Measurements from ENCODE around the gene KAZN.
"Not testable (repeated sequence)": the region's sequence is repeated elsewhere in the genome, so short reads cannot be mapped to it uniquely, and the experiment has no call there.

Gene KAZN

DNA sequence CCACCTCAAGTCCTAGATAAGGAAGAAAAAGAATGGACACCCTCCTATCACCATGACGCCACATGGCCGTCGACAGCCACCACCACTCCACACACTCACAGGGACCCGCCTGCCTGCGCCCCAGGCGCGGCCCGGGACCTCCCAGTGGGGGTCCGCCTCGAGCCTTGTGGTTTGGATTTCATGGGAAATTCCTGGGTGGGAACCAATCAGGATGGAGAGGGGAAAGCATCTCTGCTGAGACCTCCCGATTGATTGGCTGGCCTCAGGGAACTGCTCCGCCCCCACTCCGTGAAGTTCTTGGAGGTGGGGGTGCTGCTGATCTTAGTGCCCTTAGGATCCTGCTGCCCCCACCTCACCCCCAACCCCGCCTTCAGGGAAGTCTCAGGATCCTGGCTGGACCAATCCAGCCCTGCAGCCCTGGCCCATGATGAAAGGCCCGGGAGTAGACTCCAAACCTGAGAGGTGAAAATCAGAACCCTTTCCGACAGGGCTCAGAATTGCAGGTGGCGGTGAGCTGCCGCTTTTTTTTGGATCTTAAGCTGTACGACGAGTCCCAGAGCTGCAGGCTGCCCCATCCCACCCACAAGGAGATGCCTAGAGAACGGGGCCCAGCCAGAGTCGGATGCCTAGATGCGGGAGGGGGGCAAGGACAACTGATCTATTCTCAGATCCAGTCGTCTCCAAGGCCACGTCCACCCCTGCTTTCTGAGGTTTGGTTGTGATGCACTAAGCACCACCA is 526.0 kb downstream of the KAZN start:
- no peaks in the 10 kb centered on the region for H3K4me1 Mint-ChIP-seq
- peaks cover 2% of the 10 kb centered on the region for H3K9me3 Mint-ChIP-seq
- DNase-seq (ENCODE audit: low spot score in 2 of 2) (no peak), ATAC-seq (ENCODE audit: low read depth) (no peak)
- H3K4me3 Mint-ChIP-seq: no peak overlapping the region
- no peaks in the 10 kb centered on the region for H3K36me3 Mint-ChIP-seq
- peaks cover 7% of the 10 kb centered on the region for H3K27me3 Mint-ChIP-seq
- H3K27ac Mint-ChIP-seq: no peak overlapping the region

DNA sequence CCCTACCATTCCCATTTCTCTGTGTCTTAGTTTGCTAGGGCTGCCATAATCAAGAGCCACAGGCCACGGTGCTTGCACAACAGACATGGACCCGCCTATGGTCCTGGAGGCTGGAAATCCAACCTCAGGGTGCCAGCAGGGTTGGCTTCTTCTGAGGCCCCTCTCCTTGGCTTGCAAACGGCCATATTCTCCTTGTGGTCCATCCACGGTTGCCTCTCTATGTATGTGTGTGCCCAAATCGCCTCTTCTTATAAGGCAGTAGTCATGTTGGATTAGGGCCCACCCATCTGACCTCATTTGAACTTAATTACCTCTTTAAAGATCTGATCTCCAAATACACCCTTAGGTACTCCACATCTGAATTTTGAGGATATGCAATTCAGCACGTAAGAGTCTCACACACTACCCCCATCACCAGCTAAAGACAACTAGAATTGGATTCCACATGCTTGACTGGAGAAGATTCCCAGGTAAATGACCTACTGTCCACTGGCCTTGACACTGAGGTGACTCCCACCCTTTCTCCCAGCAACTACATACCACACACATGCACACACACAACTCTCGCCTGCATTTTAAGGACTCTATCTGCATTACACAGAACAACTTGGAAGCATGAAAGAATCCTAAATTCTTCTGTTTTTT is 526.7 kb downstream of the KAZN start:
- H3K4me3 Mint-ChIP-seq: no peak overlapping the region
- H3K27ac Mint-ChIP-seq: no peak overlapping the region
- H3K27me3 Mint-ChIP-seq: peaks cover 7% of the 10 kb centered on the region
- no peaks in the 10 kb centered on the region for H3K36me3 Mint-ChIP-seq
- DNase-seq (ENCODE audit: low spot score in 2 of 2) (no peak), ATAC-seq (ENCODE audit: low read depth) (no peak)
- peaks cover 5% of the 10 kb centered on the region for H3K9me3 Mint-ChIP-seq
- no peaks in the 10 kb centered on the region for H3K4me1 Mint-ChIP-seq

DNA sequence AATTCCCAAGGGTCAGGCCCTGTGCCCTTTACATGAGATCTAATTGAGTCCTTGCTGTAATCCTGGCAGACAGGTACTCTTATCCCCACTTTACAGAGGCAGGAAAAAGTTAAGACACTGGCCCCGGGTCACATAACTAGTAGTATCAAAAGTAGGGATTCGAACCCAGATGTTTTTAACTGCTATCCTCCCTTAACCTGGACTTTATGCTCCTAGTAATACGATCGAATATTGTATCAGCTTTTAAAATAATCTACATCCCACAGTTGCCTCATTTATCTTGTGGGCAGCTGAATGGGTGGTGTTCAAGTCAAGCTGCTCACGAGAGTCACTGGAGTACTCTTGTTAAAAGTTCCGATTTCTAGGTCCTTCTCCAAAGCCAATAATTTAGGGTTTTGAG is 529.6 kb downstream of the KAZN start:
- Mint-ChIP-seq H3K4me1 (no peaks in the 10 kb centered on the region), H3K36me3 (no peaks in the 10 kb centered on the region), H3K9me3 (peaks cover 7% of the 10 kb centered on the region), H3K4me3 (no peak overlapping the region), H3K27ac (no peak overlapping the region), H3K27me3 (peaks cover 14% of the 10 kb centered on the region)
- ATAC-seq (ENCODE audit: low read depth): no peak
- DNase-seq (ENCODE audit: low spot score in 2 of 2): no peak

DNA sequence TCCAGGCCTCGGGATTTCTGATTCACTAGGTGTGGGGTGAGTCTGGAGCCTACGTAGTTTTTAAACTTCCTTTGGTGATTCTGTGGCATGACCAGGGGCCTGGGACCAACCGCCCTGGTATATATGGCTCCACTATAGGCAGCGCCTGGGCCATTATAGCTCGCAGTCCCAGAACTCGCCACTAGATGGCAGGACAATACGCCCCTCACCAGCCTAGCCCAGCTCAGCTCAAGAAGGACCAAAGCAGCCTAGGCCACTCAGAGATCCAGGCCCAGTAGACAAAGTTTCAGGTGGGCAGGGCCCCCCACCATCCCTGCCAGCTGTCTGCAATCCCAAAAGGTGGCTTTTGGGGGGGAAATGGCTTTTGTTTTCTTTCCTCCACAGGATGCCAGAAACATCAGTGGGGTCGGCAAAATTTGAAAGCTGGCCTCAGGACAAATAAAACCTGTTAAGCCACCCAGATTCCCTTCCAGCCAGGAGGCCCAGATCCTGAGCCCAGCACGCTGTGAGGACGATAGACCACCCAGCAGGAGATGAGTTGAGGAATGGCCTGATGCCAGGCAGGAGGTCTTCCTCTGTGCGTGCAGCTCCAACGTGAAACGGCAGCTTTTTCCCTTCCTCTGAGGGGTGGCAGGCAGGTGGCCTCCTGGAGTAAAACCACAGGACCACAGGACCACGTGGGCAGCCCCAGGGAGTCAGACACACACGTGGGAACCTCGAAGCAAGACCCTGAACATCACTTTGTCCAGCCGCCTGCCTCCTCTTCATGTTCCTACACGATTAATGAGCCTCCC is 530.2 kb downstream of the KAZN start:
- Mint-ChIP-seq H3K4me1 (no peaks in the 10 kb centered on the region), H3K27me3 (peaks cover 16% of the 10 kb centered on the region), H3K9me3 (peaks cover 7% of the 10 kb centered on the region), H3K4me3 (no peak overlapping the region), H3K36me3 (no peaks in the 10 kb centered on the region), H3K27ac (no peak overlapping the region)
- ATAC-seq (ENCODE audit: low read depth) (peak; percentile 69), DNase-seq (ENCODE audit: low spot score in 2 of 2) (peak; percentile 55 to 74)

DNA sequence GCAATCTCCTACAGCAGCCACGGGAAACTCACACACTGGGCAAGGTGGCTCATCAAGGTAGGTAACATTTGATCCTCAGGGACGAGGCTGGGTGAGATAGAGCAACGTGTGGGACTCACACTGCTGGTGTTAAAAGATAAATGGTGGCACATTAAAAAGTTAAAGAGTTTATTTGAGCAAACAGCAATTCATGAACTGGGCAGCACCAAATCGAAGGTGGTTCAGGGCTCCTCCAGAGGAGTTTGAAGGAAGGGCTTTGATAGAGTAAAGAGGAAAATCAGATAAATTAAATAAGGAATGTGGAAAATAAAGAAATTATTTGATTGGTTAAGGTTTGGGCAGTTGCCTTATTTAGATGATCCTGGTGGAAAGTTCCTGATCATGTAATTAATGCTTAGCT is 531.5 kb downstream of the KAZN start:
- Mint-ChIP-seq H3K4me3 (no peak overlapping the region), H3K36me3 (no peaks in the 10 kb centered on the region), H3K4me1 (no peaks in the 10 kb centered on the region), H3K9me3 (peaks cover 7% of the 10 kb centered on the region), H3K27ac (no peak overlapping the region), H3K27me3 (peaks cover 26% of the 10 kb centered on the region)
- no peak for ATAC-seq (ENCODE audit: low read depth)
- no peak for DNase-seq (ENCODE audit: low spot score in 2 of 2)

DNA sequence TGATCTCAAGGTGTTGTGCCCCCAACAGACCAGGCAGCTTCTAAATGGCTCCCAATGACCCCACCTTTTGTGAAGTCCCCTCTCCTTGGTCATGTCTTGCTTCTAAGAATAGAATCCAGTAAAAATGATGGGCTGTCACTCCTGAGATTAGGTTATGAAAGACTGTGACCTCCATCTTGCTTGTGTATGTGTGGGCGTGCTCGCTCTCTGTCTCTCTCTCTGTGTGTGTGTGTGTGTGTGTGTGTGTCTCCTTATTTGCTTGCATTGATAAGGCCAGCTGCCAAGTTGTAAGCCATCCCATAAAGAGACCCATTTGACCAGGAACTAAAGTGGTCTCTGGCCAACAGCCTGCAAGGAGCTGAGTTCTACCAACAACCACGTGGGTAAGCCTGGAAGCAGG is 532.1 kb downstream of the KAZN start:
- ATAC-seq (ENCODE audit: low read depth) (no peak), DNase-seq (ENCODE audit: low spot score in 2 of 2) (no peak)
- Mint-ChIP-seq H3K9me3 (peaks cover 7% of the 10 kb centered on the region), H3K36me3 (no peaks in the 10 kb centered on the region), H3K27me3 (peaks cover 24% of the 10 kb centered on the region), H3K4me3 (no peak overlapping the region), H3K4me1 (no peaks in the 10 kb centered on the region), H3K27ac (no peak overlapping the region)

DNA sequence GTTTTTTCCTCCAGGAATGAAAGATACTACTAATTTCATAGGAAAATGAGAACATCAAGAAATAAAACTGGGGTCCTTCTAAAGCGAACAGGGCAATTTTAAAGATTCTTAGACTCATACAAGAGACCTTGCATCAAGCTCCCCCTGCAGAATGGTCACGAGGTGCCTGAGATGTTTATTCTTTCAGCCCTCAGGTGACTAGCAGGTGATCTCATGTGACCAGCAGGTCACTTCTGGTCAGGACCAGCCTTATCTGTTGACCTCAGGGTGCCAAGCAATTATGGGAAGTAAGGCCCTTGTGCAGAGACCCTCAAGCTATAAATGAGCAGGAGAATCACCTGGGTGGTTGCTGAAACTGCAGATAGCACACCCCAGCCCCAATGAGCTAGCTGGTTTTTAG is 534.5 kb downstream of the KAZN start:
- peaks cover 24% of the 10 kb centered on the region for H3K27me3 Mint-ChIP-seq
- H3K36me3 Mint-ChIP-seq: no peaks in the 10 kb centered on the region
- H3K9me3 Mint-ChIP-seq: peaks cover 7% of the 10 kb centered on the region
- H3K4me3 Mint-ChIP-seq: no peak overlapping the region
- no peak for ATAC-seq (ENCODE audit: low read depth)
- no peak overlapping the region for H3K27ac Mint-ChIP-seq
- H3K4me1 Mint-ChIP-seq: no peaks in the 10 kb centered on the region
- DNase-seq (ENCODE audit: low spot score in 2 of 2): no peak

DNA sequence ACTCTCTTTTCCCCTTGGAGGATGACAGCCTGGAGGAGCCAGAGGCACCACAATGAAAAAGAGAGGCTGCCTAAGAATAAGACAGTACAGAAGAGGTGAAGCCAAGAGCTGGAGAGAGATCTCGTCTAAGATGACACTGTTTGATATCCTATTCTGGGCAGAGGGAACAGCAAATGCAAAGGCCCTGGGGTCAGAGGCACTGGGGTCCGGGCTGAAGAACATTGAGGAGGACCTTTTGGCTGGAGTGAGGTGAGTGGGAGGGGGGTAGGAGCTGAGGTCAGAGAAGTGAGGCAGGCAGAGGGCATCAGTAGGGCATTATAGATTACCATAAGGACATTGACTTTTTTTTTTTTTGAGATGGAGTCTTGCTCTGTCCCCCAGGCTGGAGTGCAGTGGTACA is 535.8 kb downstream of the KAZN start:
- no peak overlapping the region for H3K4me3 Mint-ChIP-seq
- H3K9me3 Mint-ChIP-seq: peaks cover 7% of the 10 kb centered on the region
- H3K27me3 Mint-ChIP-seq: peaks cover 27% of the 10 kb centered on the region
- no peaks in the 10 kb centered on the region for H3K36me3 Mint-ChIP-seq
- DNase-seq (ENCODE audit: low spot score in 2 of 2) (no peak), ATAC-seq (ENCODE audit: low read depth) (no peak)
- no peaks in the 10 kb centered on the region for H3K4me1 Mint-ChIP-seq
- no peak overlapping the region for H3K27ac Mint-ChIP-seq

DNA sequence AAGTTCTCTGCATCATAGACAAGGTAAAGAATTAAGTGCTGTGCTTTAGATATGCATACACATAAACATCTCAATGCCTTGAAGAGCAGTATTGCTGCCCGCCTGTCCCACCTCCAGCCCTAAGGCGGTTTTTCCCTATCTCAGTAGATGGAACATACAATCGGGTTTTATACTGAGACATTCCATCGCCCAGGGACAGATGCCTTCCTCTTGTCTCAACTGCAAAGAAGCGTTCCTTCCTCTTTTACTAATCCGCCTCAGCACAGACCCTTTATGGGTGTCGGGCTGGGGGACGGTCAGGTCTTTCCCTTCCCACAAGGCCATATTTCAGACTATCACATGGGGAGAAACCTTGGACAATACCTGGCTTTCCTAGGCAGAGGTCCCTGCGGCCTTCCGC is 537.1 kb downstream of the KAZN start:
- H3K27ac Mint-ChIP-seq; ATAC-seq (ENCODE audit: low read depth); H3K4me3 Mint-ChIP-seq: not testable (repeated sequence)

DNA sequence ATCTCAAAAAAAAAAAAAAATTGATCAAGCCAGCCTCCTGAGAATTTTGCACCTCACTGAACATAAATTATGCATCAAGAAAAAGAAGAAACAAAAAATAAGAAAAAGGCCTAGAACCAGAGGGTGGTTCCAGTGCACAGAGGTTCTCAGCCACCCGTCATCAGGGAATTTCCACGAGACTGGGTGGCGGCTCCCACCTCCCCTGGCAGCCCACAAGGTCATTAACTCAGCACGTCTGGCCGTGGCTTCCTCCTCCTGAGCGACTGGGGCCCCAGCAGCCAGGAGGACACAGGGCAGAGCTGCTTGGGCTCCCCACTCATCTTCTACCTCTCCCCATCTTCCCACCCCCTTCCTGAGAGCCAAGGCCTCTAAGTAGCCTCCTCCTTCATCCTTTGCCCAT is 539.3 kb downstream of the KAZN start:
- Mint-ChIP-seq H3K4me3 (no peak overlapping the region), H3K27me3 (peaks cover 32% of the 10 kb centered on the region), H3K4me1 (no peaks in the 10 kb centered on the region), H3K9me3 (no peaks in the 10 kb centered on the region), H3K27ac (no peak overlapping the region), H3K36me3 (no peaks in the 10 kb centered on the region)
- DNase-seq (ENCODE audit: low spot score in 2 of 2) (no peak), ATAC-seq (ENCODE audit: low read depth) (no peak)

More for the DNA sequence above, 537.1 kb downstream of the KAZN start:
- not testable (repeated sequence) for DNase-seq (ENCODE audit: low spot score in 2 of 2); H3K9me3 Mint-ChIP-seq; H3K4me1 Mint-ChIP-seq; H3K36me3 Mint-ChIP-seq
- H3K27me3 Mint-ChIP-seq: peaks cover 31% of the 10 kb centered on the region

DNA sequence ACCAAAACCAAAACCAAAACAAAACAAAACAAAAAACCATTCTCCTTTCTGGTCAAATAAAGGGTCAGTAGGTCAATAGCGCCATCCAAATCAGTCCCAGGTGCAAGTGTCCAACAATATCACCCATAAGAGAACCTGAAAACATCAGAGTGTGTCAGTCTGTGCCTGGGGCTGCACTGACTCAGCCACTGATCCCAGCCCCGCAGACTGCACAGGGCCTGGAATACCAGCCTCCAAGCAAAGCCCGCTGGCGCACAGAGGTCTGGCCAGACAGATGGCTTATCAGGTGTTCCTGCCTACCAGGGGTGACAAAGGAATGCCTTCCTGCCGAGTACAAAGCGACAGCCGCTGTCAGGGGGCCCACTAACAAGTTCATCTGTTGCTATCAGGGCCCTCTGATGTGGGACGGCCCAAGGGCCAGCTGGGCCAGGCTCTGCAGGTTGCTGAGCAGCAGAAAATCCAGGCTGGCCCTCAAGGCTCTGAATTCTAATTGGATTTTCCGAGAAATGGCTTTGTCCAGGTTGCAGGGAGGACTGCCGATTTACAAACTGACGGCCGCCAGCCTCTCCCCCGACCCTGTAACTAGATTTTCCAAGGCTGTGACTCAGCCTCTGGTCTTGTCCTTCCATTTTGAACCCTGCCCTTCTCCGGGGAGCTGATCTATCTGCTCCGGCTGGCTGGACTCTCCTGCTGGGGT is 541.3 kb downstream of the KAZN start:
- peaks cover 22% of the 10 kb centered on the region for H3K27me3 Mint-ChIP-seq

DNA sequence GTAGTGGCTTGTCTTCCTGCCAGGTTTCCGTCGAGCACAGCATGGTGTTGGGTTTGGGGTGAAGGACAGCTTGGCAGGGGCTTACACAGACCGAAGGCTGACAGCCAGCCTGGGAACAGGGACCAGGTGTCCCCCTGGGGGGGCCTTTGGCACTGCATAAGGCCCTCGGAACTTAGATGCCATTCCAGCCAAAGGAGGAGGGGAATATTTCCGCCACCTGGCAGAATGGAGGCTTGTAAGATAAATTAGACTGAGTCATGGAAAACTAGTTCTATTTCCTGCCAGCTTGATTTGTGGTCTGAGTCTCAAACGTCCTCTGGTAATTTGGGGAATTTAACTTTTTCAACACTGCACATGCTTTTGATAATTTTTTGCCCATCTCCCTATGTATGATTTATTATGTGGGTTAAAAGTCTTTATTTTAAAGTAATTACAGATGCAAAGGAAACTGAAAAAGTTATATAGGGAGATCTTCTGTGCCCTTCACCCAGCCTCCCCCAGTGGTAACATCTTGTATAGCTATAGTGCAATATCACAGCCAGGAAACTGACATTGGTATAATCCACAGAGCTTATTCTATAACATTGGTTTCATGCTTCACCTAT is 543.6 kb downstream of the KAZN start:
- no peak for ATAC-seq (ENCODE audit: low read depth)
- no peaks in the 10 kb centered on the region for H3K9me3 Mint-ChIP-seq
- H3K27me3 Mint-ChIP-seq: peaks cover 18% of the 10 kb centered on the region
- no peaks in the 10 kb centered on the region for H3K4me1 Mint-ChIP-seq
- no peak overlapping the region for H3K27ac Mint-ChIP-seq
- no peak overlapping the region for H3K4me3 Mint-ChIP-seq
- no peak for DNase-seq (ENCODE audit: low spot score in 2 of 2)
- H3K36me3 Mint-ChIP-seq: no peaks in the 10 kb centered on the region

More for the DNA sequence above, 541.3 kb downstream of the KAZN start:
- Mint-ChIP-seq H3K27ac (no peak overlapping the region), H3K9me3 (no peaks in the 10 kb centered on the region), H3K4me3 (no peak overlapping the region), H3K4me1 (no peaks in the 10 kb centered on the region), H3K36me3 (no peaks in the 10 kb centered on the region)
- ATAC-seq (ENCODE audit: low read depth): no peak
- no peak for DNase-seq (ENCODE audit: low spot score in 2 of 2)

DNA sequence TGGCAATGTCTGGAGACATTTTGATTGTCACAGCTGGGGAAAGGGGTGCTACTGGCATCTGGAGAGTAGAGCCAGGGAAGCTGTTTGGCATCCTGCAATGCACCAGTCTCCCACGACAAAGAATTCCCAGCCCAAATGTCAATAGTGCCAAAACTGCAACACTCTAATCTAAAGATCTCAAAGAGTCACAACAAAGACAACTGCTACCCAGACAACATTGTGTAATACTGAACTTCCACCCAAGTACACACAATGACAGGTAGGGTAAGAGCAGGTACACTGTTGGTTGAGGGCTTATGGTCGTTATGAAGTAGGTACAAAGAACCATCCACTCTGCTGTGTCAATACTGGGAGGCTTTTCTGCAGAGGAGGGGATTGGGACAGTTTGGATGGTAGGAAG is 546.8 kb downstream of the KAZN start:
- DNase-seq (ENCODE audit: low spot score in 2 of 2) (no peak), ATAC-seq (ENCODE audit: low read depth) (no peak)
- H3K9me3 Mint-ChIP-seq: no peaks in the 10 kb centered on the region
- no peak overlapping the region for H3K27ac Mint-ChIP-seq
- H3K27me3 Mint-ChIP-seq: peaks cover 18% of the 10 kb centered on the region
- no peak overlapping the region for H3K4me3 Mint-ChIP-seq
- no peaks in the 10 kb centered on the region for H3K36me3 Mint-ChIP-seq
- H3K4me1 Mint-ChIP-seq: no peaks in the 10 kb centered on the region

Data from memory B cell (primary cell).